ENCODE results near the gene LRCH3. TPM values are rescaled to one million over a fixed set of nuclear protein-coding genes. Genes with fewer than 3 reads are reported as not detected.

The LRCH3 gene
- total and polyA plus RNA-seq, 9 of the 15 experiments (the other 6 are each of a cell fraction or from before 2014, with no cell fraction given) = 4.6 to 75.3 (median 30.3) TPM

GRCh38 chr3:197796087-197796486 is 5.0 kb downstream of the LRCH3 start:
- no peak overlapping the region for H3K9ac ChIP-seq (ENCODE audit: insufficient read depth in 1 of 2, low read depth in 2 of 2, low read length in 2 of 2)
- TF ChIP-seq HLTF (IDR thresholded peaks at IDR 0.05) = no peak
- no peak for TF ChIP-seq CEBPG (CRISPR knock-in tag; IDR thresholded peaks at IDR 0.05)
- TF ChIP-seq CEBPG (tag; conservative IDR thresholded peaks at IDR 0.05 in 1 of 2, IDR thresholded peaks at IDR 0.05 in 1 of 2) = 0 out of 4 replicates have a peak, but pooled peaks have one; percentile 10 to 21
- TF ChIP-seq EGR1 (conservative IDR thresholded peaks at IDR 0.05) = no peak
- TF ChIP-seq CEBPB (tag; IDR thresholded peaks at IDR 0.05) = peak; percentile 72
- H2AFZ ChIP-seq (ENCODE audit: low read depth, low read length) = no peak overlapping the region
- no peaks in the 10 kb centered on the region for H3K36me3 ChIP-seq (ENCODE audit: control insufficient read depth, insufficient read depth, low read length)
- no peak for ATAC-seq
- H3K9me3 ChIP-seq (replicated peaks; ENCODE audit: control insufficient read depth, insufficient read depth, low read depth, low read length) = no peaks in the 10 kb centered on the region
- H3K4me1 ChIP-seq (replicated peaks in 1 of 2; ENCODE audit: control insufficient read depth in 2 of 2, insufficient read depth in 2 of 2, low read length in 2 of 2) = peaks cover 13 to 20% of the 10 kb centered on the region in 2 experiments; a peak in 4 of 5 replicates
- no peak for DNase-seq (ENCODE audit: extremely low read depth in 1 of 4, low spot score in 3 of 4)
- intact Hi-C loops (cut with micrococcal nuclease) (no loop called here), in situ Hi-C loops (cut with MboI) (no loop called here)
- H3K4me2 ChIP-seq (ENCODE audit: insufficient read depth, low read length) = no peak overlapping the region
- H3K79me2 ChIP-seq (ENCODE audit: control insufficient read depth, insufficient read depth, low read length) = peaks cover 92% of the 10 kb centered on the region
- H3K27ac ChIP-seq (ENCODE audit: extremely low read depth, low read depth, low read length) = no peak overlapping the region
- ChIA-PET CTCF (ENCODE audit: low intra/inter-chr PET ratio) (no interaction called here), POLR2A (interaction anchor here (0.7 to 1.9 kb wide), 4 partner anchors 9 to 13 kb away, joined by 3 to 7 read pairs (median 6); no protein-coding TSS in a partner anchor)
- FAIRE-seq = no peak
- 58% methylated on average over 4 of the region's 4 CpGs for WGBS (ENCODE audit: insufficient coverage, low coverage, missing lambda C conversion rate)
- peaks cover 6% of the 10 kb centered on the region; the same call in 1 of the 2 replicates for H4K20me1 ChIP-seq (replicated peaks; ENCODE audit: control insufficient read depth, insufficient read depth, low read length)
- H3K27me3 ChIP-seq (ENCODE audit: control insufficient read depth in 2 of 2, insufficient read depth in 2 of 2, low read length in 2 of 2) = no peaks in the 10 kb centered on the region
- H3K9me1 ChIP-seq (ENCODE audit: control insufficient read depth, insufficient read depth, low read length) = no peaks in the 10 kb centered on the region
- no peak overlapping the region for H3K4me3 ChIP-seq
- BruUV-seq (replicated peaks) = no TSS peak

GRCh38 chr3:197798863-197799262 is 7.8 kb downstream of the LRCH3 start:
- Histone ChIP-seq H3K27me3 (ENCODE audit: control insufficient read depth in 2 of 2, insufficient read depth in 2 of 2, low read length in 2 of 2) (no peaks in the 10 kb centered on the region), H3K4me2 (ENCODE audit: insufficient read depth, low read length) (no peak overlapping the region; the same call in 1 of the 2 replicates), H3K79me2 (ENCODE audit: control insufficient read depth, insufficient read depth, low read length) (peaks cover 92% of the 10 kb centered on the region), H3K27ac (ENCODE audit: extremely low read depth, low read depth, low read length) (no peak overlapping the region), H3K36me3 (ENCODE audit: control insufficient read depth, insufficient read depth, low read length) (no peaks in the 10 kb centered on the region), H3K9me1 (ENCODE audit: control insufficient read depth, insufficient read depth, low read length) (no peaks in the 10 kb centered on the region), H2AFZ (ENCODE audit: low read depth, low read length) (no peak overlapping the region), H3K4me3 (no peak overlapping the region), H3K9ac (ENCODE audit: insufficient read depth in 1 of 2, low read depth in 2 of 2, low read length in 2 of 2) (no peak overlapping the region), H3K4me1 (replicated peaks in 1 of 2; ENCODE audit: control insufficient read depth in 2 of 2, insufficient read depth in 2 of 2, low read length in 2 of 2) (peaks cover 7 to 20% of the 10 kb centered on the region in 2 experiments; a peak in 3 of 5 replicates), H3K9me3 (replicated peaks; ENCODE audit: control insufficient read depth, insufficient read depth, low read depth, low read length) (no peaks in the 10 kb centered on the region), H4K20me1 (replicated peaks; ENCODE audit: control insufficient read depth, insufficient read depth, low read length) (peaks cover 18% of the 10 kb centered on the region; the same call in 1 of the 2 replicates)
- no TSS peak for BruUV-seq (replicated peaks)
- FAIRE-seq (peak; percentile 63), DNase-seq (ENCODE audit: extremely low read depth in 1 of 4, low spot score in 3 of 4) (peak in 2 of 4 experiments; percentile 41 to 51), ATAC-seq (peak; percentile 81)
- WGBS (ENCODE audit: insufficient coverage, low coverage, missing lambda C conversion rate) = 39% methylated on average over 3 of the region's 3 CpGs
- POLR2A ChIA-PET = interaction anchor here (0.7 kb wide), 1 partner anchor 10 kb away, joined by 3 read pairs; no protein-coding TSS in a partner anchor
- intact Hi-C loops (cut with micrococcal nuclease) = no loop called here
- in situ Hi-C loops (cut with MboI) = no loop called here
- CTCF ChIA-PET (ENCODE audit: low intra/inter-chr PET ratio) = interaction anchor here (0.6 kb wide), 1 partner anchor 80 kb away, joined by 3 read pairs; no protein-coding TSS in a partner anchor
- no peak for TF ChIP-seq THRB (CRISPR knock-in tag; conservative IDR thresholded peaks at IDR 0.05)
- 0 out of 4 replicates have a peak, but pooled peaks of 1 of the 2 experiments have one; percentile 29 for TF ChIP-seq RCOR1 (IDR thresholded peaks at IDR 0.05; ENCODE audit: borderline replicate concordance in 1 of 2, low read depth in 2 of 2, low read length in 2 of 2)
- TF ChIP-seq RAD21 (CRISPR knock-in tag; conservative IDR thresholded peaks at IDR 0.05 in 1 of 2, IDR thresholded peaks at IDR 0.05 in 1 of 2) = no peak
- no peak for TF ChIP-seq SMC3 (conservative IDR thresholded peaks at IDR 0.05; ENCODE audit: insufficient read depth, low read depth, low read length)
- peak; percentile 31; the same call in 1 of the 2 replicates for TF ChIP-seq TAL1 (IDR thresholded peaks at IDR 0.05)
- TF ChIP-seq ZNF512 (tag; IDR thresholded peaks at IDR 0.05) = no peak
- TF ChIP-seq NCOA2 (IDR thresholded peaks at IDR 0.05; ENCODE audit: partially characterized antibody in 2 of 2) = no peak
- no peak for TF ChIP-seq BCL6 (CRISPR knock-in tag; IDR thresholded peaks at IDR 0.05)
- peak; percentile 71 for TF ChIP-seq TCF3 (CRISPR knock-in tag; IDR thresholded peaks at IDR 0.05)
